ENCODE measurements around the gene YPEL4.
A peak's percentile ranks its signal among the peaks of the same experiment; 100 is the strongest.
"Not testable (repeated sequence)": the region's sequence is repeated elsewhere in the genome, so short reads cannot be mapped to it uniquely, and the experiment has no call there.

Gene YPEL4

GRCh38 chr11:57658023-57658361 is 8.3 kb upstream of the YPEL4 start:
- TF ChIP-seq CTCF (IDR thresholded peaks at IDR 0.05; ENCODE audit: low read depth, low read length) = no peak
- peak overlapping the region; percentile 97 for H3K4me3 ChIP-seq (ENCODE audit: low read depth, low read length)

GRCh38 chr11:57657194-57658022 is 7.7 kb upstream of the YPEL4 start, which contains the start of gene CLP1:
TSS of gene CLP1 (plus strand) at chr11:57657762. CDS start at chr11:57659477, 1,715 bp downstream.
- no peak for TF ChIP-seq CTCF (IDR thresholded peaks at IDR 0.05; ENCODE audit: low read depth, low read length)
- peak within 1 kb of the TSS; percentile 97 for H3K4me3 ChIP-seq (ENCODE audit: low read depth, low read length)

GRCh38 chr11:57656885-57657193 is 7.1 kb upstream of the YPEL4 start:
- peak overlapping the region; percentile 97 for H3K4me3 ChIP-seq (ENCODE audit: low read depth, low read length)

GRCh38 chr11:57653163-57653562 is 3.5 kb upstream of the YPEL4 start:
- no peak for TF ChIP-seq CTCF (IDR thresholded peaks at IDR 0.05; ENCODE audit: low read depth, low read length)
- no peak overlapping the region for H3K4me3 ChIP-seq (ENCODE audit: low read depth, low read length)

More at GRCh38 chr11:57656885-57657193, 7.1 kb upstream of the YPEL4 start:
- no peak for TF ChIP-seq CTCF (IDR thresholded peaks at IDR 0.05; ENCODE audit: low read depth, low read length)

GRCh38 chr11:57652662-57653061 is 3.0 kb upstream of the YPEL4 start:
- H3K4me3 ChIP-seq (ENCODE audit: low read depth, low read length) = no peak overlapping the region
- no peak for TF ChIP-seq CTCF (IDR thresholded peaks at IDR 0.05; ENCODE audit: low read depth, low read length)

GRCh38 chr11:57652230-57652629 is 2.5 kb upstream of the YPEL4 start:
- not testable (repeated sequence) for H3K4me3 ChIP-seq (ENCODE audit: low read depth, low read length)

GRCh38 chr11:57651408-57651807 is 1.7 kb upstream of the YPEL4 start:
- no peak for TF ChIP-seq CTCF (IDR thresholded peaks at IDR 0.05; ENCODE audit: low read depth, low read length)

GRCh38 chr11:57650739-57651090 is 1.0 kb upstream of the YPEL4 start:
- TF ChIP-seq CTCF (IDR thresholded peaks at IDR 0.05; ENCODE audit: low read depth, low read length) = no peak
- H3K4me3 ChIP-seq (ENCODE audit: low read depth, low read length) = no peak overlapping the region

More at GRCh38 chr11:57651408-57651807, 1.7 kb upstream of the YPEL4 start:
- no peak overlapping the region for H3K4me3 ChIP-seq (ENCODE audit: low read depth, low read length)
